Measurements from ENCODE around the gene ERFE.

DNA sequence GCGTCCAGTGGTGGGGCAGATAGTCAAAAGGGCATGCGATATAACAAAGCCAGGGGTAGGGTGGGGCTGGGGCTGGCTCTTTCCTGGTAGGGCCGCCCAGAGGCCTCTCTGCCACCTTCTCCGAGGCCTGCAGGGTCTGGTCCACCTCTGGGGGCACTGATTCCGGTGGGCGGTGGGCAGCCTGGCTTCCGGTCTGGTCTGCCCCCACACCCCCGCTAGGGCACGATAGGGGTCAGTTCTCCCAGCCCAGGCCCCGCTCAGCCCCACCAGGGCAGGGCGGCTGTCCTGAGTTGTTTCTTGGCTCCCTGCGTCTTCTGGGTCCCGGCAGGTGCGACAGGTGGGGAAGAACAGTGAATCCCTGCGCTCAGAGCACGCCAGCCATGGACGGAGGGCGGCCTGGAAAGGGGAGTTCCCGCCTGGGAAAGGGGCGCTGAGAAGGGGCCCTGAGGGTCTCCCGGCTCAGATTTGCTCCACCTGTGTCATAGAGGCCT, 707 bp upstream of the ERFE start:
- TF ChIP-seq CTCF (IDR thresholded peaks at IDR 0.05; ENCODE audit: borderline replicate concordance, extremely low read depth, low read length, poor library complexity, severe bottlenecking) (no peak), EZH2 (IDR thresholded peaks at IDR 0.05; ENCODE audit: borderline replicate concordance, low read depth, low read length, severe bottlenecking) (no peak)
